Measurements from ENCODE around the gene NRP1.

GRCh38 chr10:33267708-33268107, 66.8 kb downstream of the NRP1 start:
- TF ChIP-seq TEAD4 (IDR thresholded peaks at IDR 0.05) (no peak), TAF1 (IDR thresholded peaks at IDR 0.05; ENCODE audit: low read depth) (no peak), USF1 (IDR thresholded peaks at IDR 0.05) (no peak), FOXM1 (IDR thresholded peaks at IDR 0.05; ENCODE audit: borderline replicate concordance, low read depth) (no peak)
